Liver (tissue), 9 donors: Measurements from ENCODE around the gene OR52A5. TPM values are rescaled to one million over a fixed set of nuclear protein-coding genes. Genes with fewer than 3 reads are reported as not detected.
"Not testable (repeated sequence)": the region's sequence is repeated elsewhere in the genome, so short reads cannot be mapped to it uniquely, and the experiment has no call there.

ENCODE experiments used
- DNase-seq: peaks from one replicate; pipeline ENCODE4 v3.0.0-alpha.2; 2017; ENCODE audit warnings: low spot score
- H3K27ac ChIP-seq, 2 donors: one replicate each; pipeline ENCODE4 v1.7.0; 2013; ENCODE audit warnings: inconsistent platforms in 2 of 2, low read length in 2 of 2, control low read depth in 1 of 2, low read depth in 1 of 2, mild to moderate bottlenecking in 1 of 2
- H3K27me3 ChIP-seq, 4 donors: one replicate each; pipeline versions ENCODE4 v1.6.1 to v1.7.0; 2013; ENCODE audit warnings: low read length in 3 of 4, inconsistent platforms in 1 of 4, mild to moderate bottlenecking in 1 of 4, moderate library complexity in 1 of 4; ENCODE audit not compliant: control insufficient read depth in 4 of 4, insufficient read depth in 4 of 4
- H3K36me3 ChIP-seq, 4 donors: one replicate each; pipeline versions ENCODE4 v1.6.1 to v1.7.0; 2013; ENCODE audit warnings: low read length in 3 of 4, mild to moderate bottlenecking in 3 of 4, low read depth in 1 of 4, moderate library complexity in 1 of 4; ENCODE audit not compliant: control insufficient read depth in 4 of 4, insufficient read depth in 3 of 4
- H3K4me1 ChIP-seq, 4 donors: one replicate each; pipeline versions ENCODE4 v1.6.1 to v1.7.0; 2013; ENCODE audit warnings: low read length in 3 of 4, mild to moderate bottlenecking in 3 of 4, moderate library complexity in 1 of 4; ENCODE audit not compliant: control insufficient read depth in 4 of 4, insufficient read depth in 4 of 4
- H3K4me3 ChIP-seq, 3 donors: one replicate each; pipeline versions ENCODE4 v1.6.1 to v1.7.0; 2013; ENCODE audit warnings: low read length in 3 of 3, control low read depth in 1 of 3, low read depth in 1 of 3, mild to moderate bottlenecking in 1 of 3
- H3K9ac ChIP-seq, 2 donors: one replicate each; pipeline ENCODE4 v1.7.0; 2013; ENCODE audit warnings: low read length in 2 of 2, mild to moderate bottlenecking in 2 of 2, moderate library complexity in 2 of 2, control low read depth in 1 of 2, low read depth in 1 of 2
- H3K9me3 ChIP-seq, 4 donors: one replicate each; pipeline versions ENCODE4 v1.6.1 to v1.7.0; 2013; ENCODE audit warnings: low read length in 3 of 4; ENCODE audit not compliant: control insufficient read depth in 4 of 4
- EGR1 ChIP-seq, 2 donors: IDR thresholded peaks; 2 replicates each; pipeline ENCODE4 v1.6.1; 2016 to 2018; ENCODE audit warnings: antibody characterized with exemption in 2 of 2, low read depth in 2 of 2
- FOXA1 ChIP-seq: IDR thresholded peaks from 2 replicates; pipeline ENCODE4 v1.6.1; 2016; ENCODE audit warnings: antibody characterized with exemption
- FOXA2 ChIP-seq: IDR thresholded peaks from 2 replicates; pipeline ENCODE4 v1.6.1; 2016; ENCODE audit warnings: antibody characterized with exemption
- GABPA ChIP-seq, 2 donors: IDR thresholded peaks in 1 of 2; conservative IDR thresholded peaks in 1 of 2; 2 replicates each; pipeline ENCODE4 v1.6.1; 2016; ENCODE audit warnings: antibody characterized with exemption in 2 of 2, mild to moderate bottlenecking in 1 of 2, moderate library complexity in 1 of 2
- HNF4A ChIP-seq, 2 donors: conservative IDR thresholded peaks; 2 replicates each; pipeline ENCODE4 v1.6.1; 2016; ENCODE audit warnings: antibody characterized with exemption in 2 of 2, mild to moderate bottlenecking in 2 of 2
- HNF4G ChIP-seq: IDR thresholded peaks from 2 replicates; pipeline ENCODE4 v1.6.1; 2016; ENCODE audit warnings: antibody characterized with exemption
- JUND ChIP-seq, 2 donors: IDR thresholded peaks; 2 replicates each; pipeline ENCODE4 v1.6.1; 2016; ENCODE audit warnings: antibody characterized with exemption in 2 of 2
- NR2F2 ChIP-seq: IDR thresholded peaks from 2 replicates; pipeline ENCODE4 v1.6.1; 2016; ENCODE audit warnings: antibody characterized with exemption
- RAD21 ChIP-seq, 2 donors: IDR thresholded peaks; 2 replicates each; pipeline ENCODE4 v1.6.1; 2016; ENCODE audit warnings: antibody characterized with exemption in 2 of 2, mild to moderate bottlenecking in 2 of 2
- RXRA ChIP-seq, 2 donors: IDR thresholded peaks; 2 replicates each; pipeline ENCODE4 v1.6.1; 2017 to 2018; ENCODE audit warnings: antibody characterized with exemption in 2 of 2, mild to moderate bottlenecking in 1 of 2
- SP1 ChIP-seq: IDR thresholded peaks from 2 replicates; pipeline ENCODE4 v1.6.1; 2018; ENCODE audit warnings: antibody characterized with exemption, mild to moderate bottlenecking
- TAF1 ChIP-seq: conservative IDR thresholded peaks from 2 replicates; pipeline ENCODE4 v1.6.1; 2016; ENCODE audit warnings: antibody characterized with exemption, mild to moderate bottlenecking
- YY1 ChIP-seq: IDR thresholded peaks from 2 replicates; pipeline ENCODE4 v1.6.1; 2016; ENCODE audit warnings: antibody characterized with exemption, mild to moderate bottlenecking
- WGBS: extraction: QIAGEN DNeasy Blood & Tissue Kit; methylation state at CpG from one replicate; pipeline ENCODE4 v1.1.7; 2013; 5-methylcytosine and 5-hydroxymethylcytosine counted together
- polyA plus RNA-seq, 2 donors: library from polyadenylated mRNA; stranded (reverse) in 1 of 2; unstranded in 1 of 2; fragments of 200-250 nt in 1 of 2; fragments of >200 nt in 1 of 2; fragmentation: Nextera tagmentation in 1 of 2; extraction: Ambion mirVana in 1 of 2; gene quantifications; one replicate each; pipeline versions ENCODE4 v1.2.1 to v1.2.3, GENCODE V29; 2013 to 2015
- total RNA-seq, 2 donors: library from RNA; depleted of rRNA; stranded (reverse); fragments of >200 nt; gene quantifications; one replicate each; pipeline ENCODE4 v1.2.3, GENCODE V29; 2014
- TF ChIP-seq, protein P1 (sequence below): IDR thresholded peaks from 2 replicates; pipeline ENCODE4 v1.6.1; 2016; ENCODE audit warnings: antibody characterized with exemption, mild to moderate bottlenecking
- TF ChIP-seq, protein P2 (sequence below): IDR thresholded peaks from 2 replicates; pipeline ENCODE4 v1.6.1; 2016; ENCODE audit warnings: antibody characterized with exemption
- TF ChIP-seq, protein P3 (sequence below): IDR thresholded peaks from 2 replicates; pipeline ENCODE4 v1.6.1; 2016; ENCODE audit warnings: antibody characterized with exemption
- TF ChIP-seq, protein P4 (sequence below): IDR thresholded peaks from 2 replicates; pipeline ENCODE4 v1.6.1; 2016; ENCODE audit warnings: antibody characterized with exemption
- donor health status: healthy.
- donor health status: healthy.
- donor health status: healthy.
- donor health status: healthy.
- donor health status: healthy.

OR52A5 gene
- total and polyA plus RNA-seq, 4 donors = not detected

DNA sequence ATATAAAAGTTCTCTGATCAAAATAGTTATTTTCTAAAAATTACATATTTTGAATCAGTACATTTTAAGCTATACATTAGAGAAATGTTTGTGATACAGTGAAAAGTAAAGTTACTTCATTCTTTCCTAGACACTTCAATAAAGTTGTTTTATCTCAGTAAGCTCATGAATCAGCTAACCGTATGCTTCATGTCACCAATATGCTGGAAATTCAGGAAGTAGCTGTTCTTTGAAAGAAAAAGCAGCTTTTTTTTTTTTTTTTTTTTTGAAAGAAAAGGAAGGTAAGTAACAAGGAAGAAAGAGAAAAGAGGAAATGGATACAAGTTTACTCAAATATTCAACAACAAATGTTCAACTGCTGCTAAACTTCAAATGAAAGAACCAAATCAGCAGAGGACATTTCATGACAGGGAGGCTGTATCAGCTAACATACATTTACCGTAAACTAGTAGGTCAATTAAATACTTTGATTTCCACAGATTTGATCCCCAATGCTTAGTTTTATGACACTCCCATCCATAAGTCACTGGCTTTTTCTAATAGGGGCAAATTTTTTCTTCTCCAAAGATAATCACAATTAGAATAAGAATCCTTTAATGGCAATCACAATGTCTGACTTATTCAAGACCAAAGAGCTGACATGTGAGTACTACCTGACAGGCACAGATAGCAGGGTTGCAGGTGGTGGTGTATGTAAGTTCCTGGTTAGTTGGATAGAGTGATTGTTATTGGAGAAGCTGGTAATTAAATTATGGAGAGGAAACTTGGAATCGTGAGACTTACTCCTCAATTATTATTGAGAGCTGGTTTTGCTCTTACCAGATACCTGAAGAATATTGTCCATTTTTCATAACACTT lies 15.6 kb upstream of the OR52A5 start:
- DNase-seq = no peak
- H3K36me3 ChIP-seq = no peaks in the 10 kb centered on the region
- no peak for TF ChIP-seq TAF1
- no peak for TF ChIP-seq JUND (IDR thresholded peaks at IDR 0.05)
- no peak for TF ChIP-seq FOXA1
- no peak for TF ChIP-seq EGR1 (IDR thresholded peaks at IDR 0.05; ENCODE audit: low read depth in 2 of 2)
- TF ChIP-seq, protein P1, sequence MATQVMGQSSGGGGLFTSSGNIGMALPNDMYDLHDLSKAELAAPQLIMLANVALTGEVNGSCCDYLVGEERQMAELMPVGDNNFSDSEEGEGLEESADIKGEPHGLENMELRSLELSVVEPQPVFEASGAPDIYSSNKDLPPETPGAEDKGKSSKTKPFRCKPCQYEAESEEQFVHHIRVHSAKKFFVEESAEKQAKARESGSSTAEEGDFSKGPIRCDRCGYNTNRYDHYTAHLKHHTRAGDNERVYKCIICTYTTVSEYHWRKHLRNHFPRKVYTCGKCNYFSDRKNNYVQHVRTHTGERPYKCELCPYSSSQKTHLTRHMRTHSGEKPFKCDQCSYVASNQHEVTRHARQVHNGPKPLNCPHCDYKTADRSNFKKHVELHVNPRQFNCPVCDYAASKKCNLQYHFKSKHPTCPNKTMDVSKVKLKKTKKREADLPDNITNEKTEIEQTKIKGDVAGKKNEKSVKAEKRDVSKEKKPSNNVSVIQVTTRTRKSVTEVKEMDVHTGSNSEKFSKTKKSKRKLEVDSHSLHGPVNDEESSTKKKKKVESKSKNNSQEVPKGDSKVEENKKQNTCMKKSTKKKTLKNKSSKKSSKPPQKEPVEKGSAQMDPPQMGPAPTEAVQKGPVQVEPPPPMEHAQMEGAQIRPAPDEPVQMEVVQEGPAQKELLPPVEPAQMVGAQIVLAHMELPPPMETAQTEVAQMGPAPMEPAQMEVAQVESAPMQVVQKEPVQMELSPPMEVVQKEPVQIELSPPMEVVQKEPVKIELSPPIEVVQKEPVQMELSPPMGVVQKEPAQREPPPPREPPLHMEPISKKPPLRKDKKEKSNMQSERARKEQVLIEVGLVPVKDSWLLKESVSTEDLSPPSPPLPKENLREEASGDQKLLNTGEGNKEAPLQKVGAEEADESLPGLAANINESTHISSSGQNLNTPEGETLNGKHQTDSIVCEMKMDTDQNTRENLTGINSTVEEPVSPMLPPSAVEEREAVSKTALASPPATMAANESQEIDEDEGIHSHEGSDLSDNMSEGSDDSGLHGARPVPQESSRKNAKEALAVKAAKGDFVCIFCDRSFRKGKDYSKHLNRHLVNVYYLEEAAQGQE = no peak
- TF ChIP-seq, protein P2, sequence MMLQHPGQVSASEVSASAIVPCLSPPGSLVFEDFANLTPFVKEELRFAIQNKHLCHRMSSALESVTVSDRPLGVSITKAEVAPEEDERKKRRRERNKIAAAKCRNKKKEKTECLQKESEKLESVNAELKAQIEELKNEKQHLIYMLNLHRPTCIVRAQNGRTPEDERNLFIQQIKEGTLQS = no peak
- no peak for TF ChIP-seq HNF4G
- TF ChIP-seq, protein P3, sequence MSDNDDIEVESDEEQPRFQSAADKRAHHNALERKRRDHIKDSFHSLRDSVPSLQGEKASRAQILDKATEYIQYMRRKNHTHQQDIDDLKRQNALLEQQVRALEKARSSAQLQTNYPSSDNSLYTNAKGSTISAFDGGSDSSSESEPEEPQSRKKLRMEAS = no peak
- TF ChIP-seq RAD21 (IDR thresholded peaks at IDR 0.05) = no peak
- 68% methylated on average over 3 of the region's 3 CpGs for WGBS
- peaks cover 0 to 3% (median 0%) of the 10 kb centered on the region in 4 donors for H3K27me3 ChIP-seq
- no peaks in the 10 kb centered on the region for H3K4me1 ChIP-seq
- no peak overlapping the region for H3K9ac ChIP-seq
- no peak overlapping the region for H3K4me3 ChIP-seq
- H3K9me3 ChIP-seq = peaks cover 0 to 3% (median 0%) of the 10 kb centered on the region in 4 donors
- no peak overlapping the region for H3K27ac ChIP-seq

DNA sequence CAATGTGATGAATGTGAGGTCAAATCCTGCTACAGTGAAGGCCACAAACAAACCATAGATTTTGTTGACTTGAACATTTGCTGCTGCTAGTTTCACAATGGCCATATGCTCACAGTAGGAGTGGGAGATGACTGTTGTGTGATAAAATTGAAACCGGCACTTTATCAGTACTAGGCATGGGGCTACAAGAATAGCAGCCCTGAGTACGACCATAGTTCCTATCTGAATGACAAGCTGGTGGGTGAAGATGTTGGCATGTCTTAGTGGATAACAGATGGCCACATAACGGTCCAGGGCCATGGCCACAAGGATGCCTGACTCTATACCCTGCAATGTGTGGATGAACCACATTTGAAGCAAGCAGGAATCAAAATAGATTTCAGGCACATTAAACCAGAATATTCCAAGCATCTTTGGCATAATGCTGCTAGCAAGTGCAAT lies 13.6 kb upstream of the OR52A5 start:
- Histone ChIP-seq H3K27me3 (no peaks in the 10 kb centered on the region), H3K4me1 (no peaks in the 10 kb centered on the region), H3K27ac (no peak overlapping the region), H3K9me3 (no peaks in the 10 kb centered on the region), H3K9ac (no peak overlapping the region), H3K4me3 (no peak overlapping the region), H3K36me3 (no peaks in the 10 kb centered on the region)
- WGBS = 50% methylated on average over 3 of the region's 3 CpGs
- DNase-seq = no peak
- TF ChIP-seq RAD21 (IDR thresholded peaks at IDR 0.05) = no peak
- no peak for TF ChIP-seq JUND (IDR thresholded peaks at IDR 0.05)
- no peak for TF ChIP-seq TAF1
- TF ChIP-seq EGR1 (IDR thresholded peaks at IDR 0.05; ENCODE audit: low read depth in 2 of 2) = no peak
- TF ChIP-seq, protein P4, sequence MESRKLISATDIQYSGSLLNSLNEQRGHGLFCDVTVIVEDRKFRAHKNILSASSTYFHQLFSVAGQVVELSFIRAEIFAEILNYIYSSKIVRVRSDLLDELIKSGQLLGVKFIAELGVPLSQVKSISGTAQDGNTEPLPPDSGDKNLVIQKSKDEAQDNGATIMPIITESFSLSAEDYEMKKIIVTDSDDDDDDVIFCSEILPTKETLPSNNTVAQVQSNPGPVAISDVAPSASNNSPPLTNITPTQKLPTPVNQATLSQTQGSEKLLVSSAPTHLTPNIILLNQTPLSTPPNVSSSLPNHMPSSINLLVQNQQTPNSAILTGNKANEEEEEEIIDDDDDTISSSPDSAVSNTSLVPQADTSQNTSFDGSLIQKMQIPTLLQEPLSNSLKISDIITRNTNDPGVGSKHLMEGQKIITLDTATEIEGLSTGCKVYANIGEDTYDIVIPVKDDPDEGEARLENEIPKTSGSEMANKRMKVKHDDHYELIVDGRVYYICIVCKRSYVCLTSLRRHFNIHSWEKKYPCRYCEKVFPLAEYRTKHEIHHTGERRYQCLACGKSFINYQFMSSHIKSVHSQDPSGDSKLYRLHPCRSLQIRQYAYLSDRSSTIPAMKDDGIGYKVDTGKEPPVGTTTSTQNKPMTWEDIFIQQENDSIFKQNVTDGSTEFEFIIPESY = no peak
- no peak for TF ChIP-seq HNF4A (conservative IDR thresholded peaks at IDR 0.05)
- no peak for TF ChIP-seq NR2F2
- no peak for TF ChIP-seq FOXA1
- no peak for TF ChIP-seq SP1
- TF ChIP-seq RXRA (IDR thresholded peaks at IDR 0.05) = no peak
- TF ChIP-seq, protein P1 = no peak
- TF ChIP-seq GABPA (IDR thresholded peaks at IDR 0.05 in 1 of 2, conservative IDR thresholded peaks at IDR 0.05 in 1 of 2) = no peak
- no peak for TF ChIP-seq FOXA2
- no peak for TF ChIP-seq YY1

DNA sequence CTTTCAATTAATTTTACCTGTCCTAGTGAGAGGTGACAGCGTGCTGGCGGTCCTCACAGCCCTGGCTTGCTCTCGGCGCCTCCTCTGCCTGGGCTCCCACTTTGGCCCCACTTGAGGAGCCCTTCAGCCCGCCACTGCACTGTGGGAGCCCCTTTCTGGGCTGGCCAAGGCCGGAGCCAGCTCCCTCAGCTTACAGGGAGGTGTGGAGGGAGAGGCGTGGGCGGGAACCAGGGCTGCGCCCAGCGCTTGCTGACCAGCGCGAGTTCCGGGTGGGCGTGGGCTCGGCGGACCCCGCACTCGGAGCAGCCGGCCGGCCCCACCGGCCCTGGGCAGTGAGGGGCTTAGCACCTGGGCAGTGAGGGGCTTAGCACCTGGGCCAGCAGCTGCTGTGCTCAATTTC lies 6.0 kb upstream of the OR52A5 start:
- DNase-seq, H3K9ac ChIP-seq, H3K36me3 ChIP-seq, H3K4me3 ChIP-seq, H3K27ac ChIP-seq, H3K27me3 ChIP-seq, H3K4me1 ChIP-seq, H3K9me3 ChIP-seq: not testable (repeated sequence)
- WGBS = 91% methylated on average over 21 of the region's 21 CpGs
